Stimulated activated CD8-positive, alpha-beta memory T cell treated with anti-CD3 and anti-CD28 coated beads, Interleukin-4, amount 100 ng/mL, for 48 hours (primary cell): ENCODE data around the gene ETV1.

ENCODE experiments used
- DNase-seq: peaks from one replicate; pipeline ENCODE4 v3.0.0-alpha.2; 2020

Gene ETV1

GRCh38 chr7:13986208-13986607, 3.3 kb downstream of the ETV1 start:
- no peak for DNase-seq

- no peak for DNase-seq
Observed at GRCh38 chr7:13984831-13985685, 4.4 kb downstream of the ETV1 start.

- DNase-seq = no peak
Observed at GRCh38 chr7:13984061-13984460, 5.4 kb downstream of the ETV1 start.

DNA sequence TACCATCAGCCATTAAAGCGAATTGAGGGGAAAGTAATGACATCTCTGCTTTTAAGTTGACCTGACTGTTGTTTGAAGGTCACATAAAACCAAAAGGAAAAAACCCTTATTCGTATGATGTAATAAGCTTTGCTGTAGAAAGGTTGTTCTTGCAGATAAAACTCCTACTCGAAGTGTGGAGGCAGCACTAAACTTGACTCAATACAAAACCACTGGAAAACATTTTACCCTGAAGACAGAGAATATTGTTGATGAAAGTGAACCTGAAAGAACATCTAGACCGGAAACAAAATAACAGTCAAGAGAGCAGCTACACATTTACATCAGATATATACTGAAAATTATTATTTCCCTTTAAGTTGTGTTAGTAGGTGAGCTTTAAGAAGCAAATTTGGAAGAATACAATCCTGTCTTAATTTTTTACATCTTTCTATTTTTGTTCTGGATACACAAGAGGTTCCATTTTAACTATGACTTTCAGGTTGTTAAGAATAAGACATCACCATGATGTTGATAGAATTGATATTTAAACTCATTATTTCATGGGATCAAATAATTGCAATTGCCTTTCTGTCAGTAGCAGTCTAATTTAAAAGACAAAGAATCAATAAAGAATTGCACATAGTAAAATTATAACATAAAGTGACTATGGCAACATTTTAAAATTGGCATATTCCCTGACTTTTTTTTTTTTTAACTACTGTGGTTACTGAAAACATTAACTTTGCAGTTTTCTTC, 6.4 kb downstream of the ETV1 start:
- DNase-seq = no peak

DNA sequence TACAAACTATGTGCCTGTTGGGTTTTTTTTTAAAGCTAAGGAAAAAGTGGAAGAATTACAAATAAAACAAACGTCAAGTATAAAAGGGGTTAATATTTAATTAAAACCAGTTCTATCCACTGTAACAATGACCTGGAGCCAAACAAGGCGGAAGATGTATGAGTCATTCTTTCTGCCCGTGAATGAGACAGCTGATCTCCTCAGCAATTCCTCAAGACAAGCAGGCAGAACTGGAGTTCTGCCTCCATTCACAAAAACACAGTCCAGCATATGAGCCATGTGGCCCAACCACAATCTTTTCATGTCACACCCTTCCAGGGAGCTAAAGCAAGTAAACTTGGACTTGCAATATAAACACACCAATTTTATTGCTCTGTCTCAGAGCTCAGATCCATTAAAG, 8.4 kb downstream of the ETV1 start:
- no peak for DNase-seq

- DNase-seq = no peak
Observed at GRCh38 chr7:13980474-13980873, 9.0 kb downstream of the ETV1 start.

DNA sequence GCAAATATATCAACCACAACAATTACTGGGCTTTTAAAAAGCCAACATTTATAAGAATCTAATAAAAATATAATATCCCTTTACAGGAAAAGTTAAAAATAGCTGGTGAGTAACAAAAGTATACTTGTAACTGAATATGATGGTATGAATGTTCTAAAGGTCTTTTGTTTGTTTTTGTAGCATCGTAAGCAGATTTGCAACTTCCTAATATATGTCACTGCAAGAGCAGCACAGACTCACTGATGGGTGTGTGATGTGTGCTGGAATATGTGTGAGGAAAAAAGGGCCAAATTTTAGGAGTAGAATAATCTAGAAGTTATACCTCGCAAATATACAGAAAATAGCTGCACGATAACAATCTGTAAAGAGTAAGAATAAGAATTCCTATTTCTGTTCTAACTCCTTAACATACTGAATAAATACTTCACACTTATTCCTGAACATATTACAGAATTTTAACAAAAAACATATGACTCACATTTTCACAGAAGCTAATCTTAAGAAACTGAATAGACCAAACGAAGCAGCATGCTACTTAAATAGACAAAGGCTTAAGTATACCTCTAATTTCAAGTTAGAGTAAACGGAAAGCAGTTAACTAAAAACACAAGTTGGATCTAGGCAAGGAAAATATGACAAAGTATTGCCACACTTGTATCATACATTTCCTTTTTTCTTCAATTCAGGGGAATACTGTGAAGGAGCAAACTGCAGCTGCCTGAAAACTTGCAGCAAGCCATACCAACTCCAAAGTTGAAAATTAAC, 9.6 kb downstream of the ETV1 start:
- no peak for DNase-seq

DNA sequence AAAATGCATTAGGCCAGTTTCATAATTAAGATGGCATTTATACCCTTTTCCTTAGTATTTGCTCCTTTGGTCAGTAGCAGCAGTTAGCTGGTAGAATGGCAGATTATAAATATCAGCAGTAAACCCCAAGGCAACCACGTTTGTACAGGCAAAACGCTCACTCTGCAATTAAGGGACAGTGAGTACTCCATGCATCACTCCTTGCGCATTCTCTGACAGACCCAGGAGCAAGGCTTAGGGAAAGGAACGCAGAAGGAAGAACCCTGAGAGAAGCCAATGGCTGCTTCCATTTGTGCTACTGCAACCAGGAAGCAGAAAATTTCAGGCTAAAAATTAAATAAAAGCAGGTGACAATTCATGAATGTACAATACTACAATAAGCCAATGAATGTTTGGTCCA, 12.9 kb downstream of the ETV1 start:
- DNase-seq = no peak

GRCh38 chr7:13965077-13965476, 24.4 kb downstream of the ETV1 start:
- no peak for DNase-seq

- no peak for DNase-seq
Observed at GRCh38 chr7:13963925-13964324, 25.5 kb downstream of the ETV1 start.

DNA sequence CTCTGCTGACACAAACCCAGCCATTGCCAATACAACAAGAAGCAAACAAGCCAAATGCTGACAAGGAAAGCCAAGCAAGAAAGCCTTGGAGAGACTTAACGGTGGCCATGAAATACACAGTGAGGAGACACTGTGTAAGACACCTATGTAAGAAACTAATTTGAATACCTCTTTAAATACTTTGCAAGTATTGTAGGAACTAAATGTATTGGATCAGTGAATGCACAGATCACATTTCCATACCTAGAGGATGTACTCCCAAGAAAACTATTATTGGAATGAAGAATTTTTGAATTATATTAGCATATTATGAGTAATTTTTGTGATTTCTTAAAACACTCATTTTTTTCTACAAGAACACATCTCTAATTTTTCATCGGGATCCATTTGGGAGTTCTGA, 34.0 kb downstream of the ETV1 start:
- DNase-seq = no peak

GRCh38 chr7:13953368-13953767, 36.1 kb downstream of the ETV1 start:
- DNase-seq = no peak

- no peak for DNase-seq
Observed at GRCh38 chr7:13952921-13953320, 36.5 kb downstream of the ETV1 start.

DNA sequence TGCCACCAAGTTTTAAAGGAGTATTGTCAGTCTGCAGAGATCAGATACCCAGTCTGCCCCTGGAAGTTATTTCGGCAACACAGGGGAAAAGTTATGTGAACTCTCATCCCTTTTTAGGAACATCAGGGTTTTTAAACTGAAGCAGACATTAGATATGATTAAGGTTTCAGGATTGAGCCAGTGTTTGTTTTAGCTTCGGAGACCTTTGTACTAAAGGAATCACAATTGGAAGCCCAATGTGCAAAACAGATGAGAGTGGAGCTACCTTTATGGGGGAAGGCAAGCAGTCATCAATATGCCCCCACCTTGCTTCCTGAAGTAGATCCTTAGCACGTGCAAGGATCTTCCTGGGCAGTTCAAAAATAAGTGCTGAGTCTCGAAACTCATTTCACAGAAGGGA, 39.5 kb downstream of the ETV1 start:
- DNase-seq = no peak

DNA sequence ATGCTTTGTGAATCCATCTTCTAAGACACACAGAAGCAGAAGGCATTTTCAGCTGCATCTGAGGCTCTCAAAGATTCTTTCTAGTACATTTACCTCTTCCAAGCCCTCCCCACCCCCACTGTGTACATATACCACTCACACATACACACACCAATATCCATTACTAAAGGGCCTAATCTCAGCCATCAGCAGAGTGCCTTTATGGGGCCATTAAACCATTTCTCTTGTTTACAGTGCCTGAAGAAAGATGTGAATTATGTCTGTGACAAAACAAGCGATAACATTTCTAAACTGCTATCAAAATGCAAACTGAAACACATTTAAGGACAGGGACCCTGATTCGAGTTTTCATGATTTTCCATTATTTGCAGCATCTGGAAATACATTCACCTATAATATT, 40.0 kb downstream of the ETV1 start:
- no peak for DNase-seq

GRCh38 chr7:13948019-13948801, 41.3 kb downstream of the ETV1 start:
- DNase-seq = no peak

DNA sequence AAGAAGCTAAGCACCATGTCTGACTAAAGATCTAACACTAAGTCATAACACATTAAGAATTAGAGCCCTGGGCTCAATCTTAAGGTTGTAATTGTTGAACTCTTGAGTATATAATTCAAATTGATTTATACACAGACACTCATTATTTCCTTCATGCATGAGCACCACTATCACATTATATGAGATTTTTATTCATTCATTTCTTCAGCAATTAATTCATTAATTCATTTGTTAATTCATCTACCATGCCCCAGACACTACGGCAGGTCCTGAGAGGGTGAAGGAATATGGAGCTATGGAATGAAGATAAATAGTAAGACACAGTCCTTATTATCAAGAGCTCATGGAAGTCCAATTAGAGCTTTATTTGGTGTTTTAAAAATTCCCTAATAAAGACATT, 41.9 kb downstream of the ETV1 start:
- DNase-seq = no peak

- DNase-seq = no peak
Observed at GRCh38 chr7:13946181-13946580, 43.3 kb downstream of the ETV1 start.

DNA sequence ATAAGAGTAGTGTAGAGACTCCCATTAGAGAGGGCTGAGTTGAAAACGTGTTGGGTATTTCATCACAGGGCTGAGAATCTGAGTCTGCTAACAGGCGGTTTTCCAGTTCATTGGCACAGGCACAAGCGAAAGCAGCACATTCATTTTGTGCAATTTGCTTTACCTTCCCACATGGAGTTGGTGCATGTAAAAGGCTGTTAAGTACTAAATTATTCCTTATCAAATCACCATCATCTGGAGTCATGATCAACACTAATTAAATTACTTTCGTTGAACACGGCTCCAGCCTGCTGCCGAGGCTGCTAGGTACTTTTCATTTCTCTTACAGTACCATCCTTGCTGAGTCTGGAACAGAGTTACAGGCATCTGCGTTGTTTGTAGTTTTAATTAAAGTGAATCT, 43.8 kb downstream of the ETV1 start:
- no peak for DNase-seq

GRCh38 chr7:13933536-13933935, 55.9 kb downstream of the ETV1 start:
- DNase-seq = no peak

- DNase-seq = no peak
Observed at GRCh38 chr7:13933091-13933490, 56.4 kb downstream of the ETV1 start.

GRCh38 chr7:13932131-13932530, 57.3 kb downstream of the ETV1 start:
- no peak for DNase-seq

- no peak for DNase-seq
Observed at GRCh38 chr7:13921062-13921461, 68.4 kb downstream of the ETV1 start.
